ENCODE results near the gene P4HA3.
"Not testable (repeated sequence)": the region's sequence is repeated elsewhere in the genome, so short reads cannot be mapped to it uniquely, and the experiment has no call there.

The P4HA3 gene

DNA sequence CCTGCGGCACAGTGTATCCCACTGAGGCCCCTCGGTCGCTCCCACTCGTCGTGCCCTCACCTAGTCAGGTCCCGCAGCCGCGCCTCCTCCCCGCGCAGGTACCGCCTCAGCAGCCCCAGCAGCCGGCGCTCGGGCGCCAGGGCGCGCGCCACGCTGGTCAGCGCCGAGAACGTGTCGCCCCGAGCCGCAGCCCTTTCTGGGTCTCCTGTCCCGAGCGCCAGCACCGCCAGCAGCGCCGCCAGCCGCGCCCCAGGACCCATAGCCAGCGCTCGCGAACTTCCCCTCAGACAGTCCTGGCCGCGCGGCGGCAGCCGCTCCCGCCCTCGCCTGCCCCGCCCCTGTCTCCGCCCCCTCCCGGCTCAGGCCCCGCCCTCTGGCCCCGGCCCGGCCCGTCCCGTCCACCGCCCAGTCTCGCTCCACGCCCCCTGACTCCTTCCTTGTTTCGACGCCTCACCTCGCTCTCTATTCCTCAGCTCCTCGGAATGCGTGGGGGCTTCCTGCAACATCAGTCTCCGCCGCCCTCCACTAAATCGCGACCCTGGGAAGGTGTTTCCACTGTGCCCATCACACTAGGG lies at the start of gene P4HA3:
Gene P4HA3 (minus strand): TSS at position 289 of the 575 bp plus-strand sequence. CDS start 29 bp downstream, at position 260.
- DNase-seq (ENCODE audit: low read depth), result peak; percentile 29

DNA sequence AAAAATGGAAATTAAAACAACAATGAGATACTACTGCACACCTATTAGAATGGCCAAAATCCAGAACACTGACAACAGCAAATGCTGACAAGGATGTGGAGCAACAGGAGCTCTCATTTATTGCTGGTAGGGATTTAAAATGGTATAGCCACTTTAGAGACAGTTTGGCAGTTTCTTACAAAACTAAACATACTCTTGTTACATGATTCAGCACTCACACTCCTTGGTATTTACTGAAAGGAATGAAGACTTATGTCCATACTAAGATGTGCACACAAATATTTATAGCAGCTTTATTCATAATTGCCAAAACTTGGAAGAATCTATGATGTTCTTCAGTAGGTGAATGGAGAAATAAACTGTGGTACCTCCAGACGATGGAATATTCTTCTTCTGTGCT lies 46.0 kb upstream of the P4HA3 start:
- no peak for DNase-seq (ENCODE audit: low read depth)

DNA sequence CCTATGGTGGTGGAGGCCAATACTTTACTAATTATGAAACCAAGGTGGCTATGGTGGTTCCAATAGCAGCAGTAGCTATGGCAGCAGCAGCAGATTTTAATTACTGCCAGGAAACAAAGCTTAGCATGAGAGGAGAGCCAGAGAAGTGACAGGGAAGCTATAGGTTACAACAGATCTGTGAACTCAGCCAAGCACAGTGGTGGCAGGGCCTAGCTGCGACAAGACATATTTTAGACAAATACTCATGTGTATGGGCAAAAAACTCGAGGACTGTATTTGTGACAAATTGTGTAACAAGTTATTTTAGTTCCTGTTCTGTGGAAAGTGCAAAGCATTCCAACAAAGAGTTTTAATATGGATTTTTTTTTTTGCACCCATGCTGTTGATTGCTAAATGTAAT lies 44.2 kb upstream of the P4HA3 start:
- no peak for DNase-seq (ENCODE audit: low read depth)

DNA sequence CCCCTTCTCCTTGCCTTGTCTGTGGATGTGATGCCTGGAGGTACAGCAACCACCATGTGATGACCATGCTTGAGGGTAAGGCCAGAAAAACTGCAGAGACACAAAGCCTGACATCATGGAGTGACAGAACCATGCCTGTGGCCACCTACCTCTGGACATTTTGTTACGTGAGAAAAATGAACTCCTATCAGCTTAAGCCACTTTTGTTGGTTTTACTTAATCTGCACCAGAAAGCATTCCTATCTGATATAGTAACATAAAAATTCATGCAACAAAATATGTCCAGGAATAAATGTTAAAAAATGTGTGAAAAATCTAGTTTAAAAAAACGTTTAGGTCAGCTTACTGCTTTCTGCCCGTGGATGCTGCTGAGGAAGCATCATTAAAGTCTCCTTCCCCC lies 42.6 kb upstream of the P4HA3 start:
- DNase-seq (ENCODE audit: low read depth), result no peak

DNA sequence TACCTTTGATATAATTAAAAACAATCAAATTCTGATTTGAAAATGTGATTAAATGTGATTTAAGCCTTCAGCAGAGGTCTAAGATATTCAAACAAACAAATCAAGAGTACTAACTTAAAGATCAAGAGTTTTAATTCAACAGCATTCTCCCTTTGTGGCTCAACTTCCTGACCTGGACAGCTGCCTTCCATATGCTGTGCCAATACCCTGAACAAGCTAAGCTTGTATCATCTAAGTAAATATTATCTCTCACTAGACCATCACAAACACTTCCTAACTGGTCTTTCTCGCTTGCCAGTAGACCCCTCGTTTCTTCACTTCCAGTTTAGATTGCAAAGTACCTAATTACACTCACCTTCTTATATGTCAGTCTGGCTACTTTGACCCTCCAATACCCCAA lies 35.9 kb upstream of the P4HA3 start:
- no peak for DNase-seq (ENCODE audit: low read depth)

DNA sequence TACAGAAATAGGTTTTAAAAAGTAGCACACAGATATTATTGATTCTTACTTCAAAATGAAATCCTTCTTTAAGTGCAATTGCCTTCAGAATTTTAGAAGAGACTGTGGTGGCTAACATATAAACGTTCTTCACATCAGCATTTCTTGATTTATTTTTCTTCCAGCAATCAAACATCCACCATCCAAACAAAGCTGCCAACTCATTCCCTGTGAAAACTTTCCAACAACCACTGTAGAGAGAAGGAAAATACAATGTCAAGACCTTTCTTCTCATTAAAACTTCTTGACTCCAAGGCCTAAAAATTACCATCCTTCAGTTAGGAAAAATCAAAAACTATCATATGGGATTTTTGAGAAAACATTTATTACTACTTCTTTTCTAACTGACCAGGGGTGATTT lies 34.0 kb upstream of the P4HA3 start:
- DNase-seq (ENCODE audit: low read depth), result no peak

DNA sequence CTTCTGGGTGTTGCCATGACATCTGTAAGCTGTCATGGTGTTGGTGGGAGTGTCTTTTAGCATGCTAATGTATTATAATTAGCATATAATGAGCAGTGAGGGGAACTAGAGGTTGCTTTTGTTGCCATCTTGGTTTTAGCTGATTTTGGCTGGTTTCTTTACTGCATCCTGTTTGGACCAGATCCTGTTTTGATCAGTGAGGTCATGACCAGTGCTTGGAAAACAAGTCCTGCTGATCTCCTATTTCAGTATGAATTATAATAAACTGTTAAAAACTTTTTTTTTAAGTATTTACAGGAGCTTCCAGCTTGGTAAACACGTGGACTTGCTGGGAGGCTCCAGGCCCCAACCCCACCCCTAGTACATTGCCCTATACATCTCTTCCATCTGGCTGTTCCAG lies 30.5 kb upstream of the P4HA3 start:
- no peak for DNase-seq (ENCODE audit: low read depth)

DNA sequence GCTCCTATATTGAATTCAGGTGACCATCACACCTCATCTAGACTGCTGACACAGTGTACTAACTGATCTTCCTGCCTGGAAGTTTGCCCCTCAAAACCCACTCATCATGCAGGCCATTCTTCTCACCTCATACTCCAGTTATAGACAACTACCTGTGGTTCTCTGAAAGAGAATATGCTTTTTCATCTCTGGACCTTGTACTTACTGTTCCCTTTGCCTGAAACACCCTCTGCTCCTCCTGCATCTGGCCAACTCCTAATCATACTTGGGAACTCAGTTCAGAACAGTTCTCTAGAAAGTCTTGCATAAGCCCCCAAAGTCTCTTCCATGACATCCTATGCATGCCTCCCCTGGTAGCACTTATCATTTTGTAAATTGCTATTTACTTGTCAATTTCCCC lies 28.2 kb upstream of the P4HA3 start:
- no peak for DNase-seq (ENCODE audit: low read depth)

DNA sequence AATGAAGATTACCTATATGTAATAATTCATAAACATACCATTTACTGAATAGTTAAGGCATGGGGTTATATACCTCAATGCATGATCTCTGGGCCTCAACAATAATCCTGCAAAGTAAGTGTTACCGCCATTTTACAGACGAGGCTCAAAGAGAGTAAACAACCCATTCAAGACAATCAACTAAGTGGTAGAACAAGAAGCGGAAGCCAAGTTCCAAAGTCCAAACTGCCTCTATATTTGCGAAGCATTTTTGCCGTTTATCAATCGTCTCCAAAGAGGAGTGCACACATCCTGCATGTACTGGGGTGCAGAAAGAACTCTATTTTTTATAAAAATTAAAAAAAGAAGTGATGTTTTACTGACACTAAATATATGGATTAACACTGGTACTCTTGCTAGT lies 27.5 kb upstream of the P4HA3 start:
- DNase-seq (ENCODE audit: low read depth), result no peak

DNA sequence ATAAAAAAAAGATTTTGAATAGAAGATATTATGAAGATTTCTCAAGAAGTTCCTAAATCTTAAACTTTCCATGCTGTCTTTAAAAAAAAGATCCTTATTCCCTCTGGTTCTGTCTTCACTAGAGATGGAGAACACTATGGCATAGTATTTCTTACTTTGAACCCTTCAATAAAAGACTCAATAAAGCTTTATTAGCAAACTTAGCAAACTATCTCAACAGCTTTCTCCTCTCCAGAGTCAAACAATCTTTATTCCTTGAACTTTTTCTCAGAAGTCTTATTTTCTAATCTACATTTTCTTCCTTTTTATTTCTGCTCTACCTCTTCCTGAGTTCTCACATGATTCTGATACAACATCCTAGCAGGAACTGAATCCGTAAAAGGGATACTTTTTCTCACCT lies 21.8 kb upstream of the P4HA3 start:
- DNase-seq (ENCODE audit: low read depth), result no peak

DNA sequence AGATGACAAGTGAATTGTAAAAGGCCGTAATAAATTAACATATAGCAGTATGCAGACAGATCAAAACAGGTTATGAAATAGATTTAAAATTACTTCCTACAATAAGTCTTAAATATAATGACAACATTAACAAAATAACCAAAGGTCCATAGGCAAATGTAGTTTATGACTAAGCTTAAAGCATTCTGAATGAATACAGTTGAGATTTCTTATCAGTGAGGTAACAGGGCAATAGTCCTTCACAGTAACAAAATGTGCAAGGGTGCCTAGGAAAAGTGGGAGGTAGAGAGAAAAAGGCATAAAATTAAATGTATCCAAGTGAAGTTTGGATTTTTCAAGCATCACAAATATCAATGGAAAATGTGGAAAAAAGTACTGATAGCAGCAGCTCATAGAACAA lies 20.9 kb upstream of the P4HA3 start:
- no peak for DNase-seq (ENCODE audit: low read depth)

DNA sequence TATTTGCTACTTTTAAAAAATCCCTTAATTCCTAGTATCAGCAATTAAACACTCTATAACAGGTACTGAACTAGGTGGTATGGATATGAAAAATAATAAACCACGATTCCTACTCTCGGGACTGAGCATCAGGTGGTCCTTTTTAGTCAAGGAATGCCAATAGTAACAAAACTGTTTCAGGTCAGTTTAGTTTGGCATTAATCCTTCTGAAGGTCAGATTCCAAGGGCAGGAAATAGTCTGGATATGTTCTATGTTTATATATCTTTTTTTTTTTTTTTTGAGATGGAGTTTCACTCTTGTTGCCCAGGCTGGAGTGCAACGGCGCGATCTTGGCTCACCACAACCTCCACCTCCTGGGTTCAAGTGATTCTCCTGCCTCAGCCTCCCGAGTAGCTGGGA lies 19.6 kb upstream of the P4HA3 start:
- not testable (repeated sequence) for DNase-seq (ENCODE audit: low read depth)

DNA sequence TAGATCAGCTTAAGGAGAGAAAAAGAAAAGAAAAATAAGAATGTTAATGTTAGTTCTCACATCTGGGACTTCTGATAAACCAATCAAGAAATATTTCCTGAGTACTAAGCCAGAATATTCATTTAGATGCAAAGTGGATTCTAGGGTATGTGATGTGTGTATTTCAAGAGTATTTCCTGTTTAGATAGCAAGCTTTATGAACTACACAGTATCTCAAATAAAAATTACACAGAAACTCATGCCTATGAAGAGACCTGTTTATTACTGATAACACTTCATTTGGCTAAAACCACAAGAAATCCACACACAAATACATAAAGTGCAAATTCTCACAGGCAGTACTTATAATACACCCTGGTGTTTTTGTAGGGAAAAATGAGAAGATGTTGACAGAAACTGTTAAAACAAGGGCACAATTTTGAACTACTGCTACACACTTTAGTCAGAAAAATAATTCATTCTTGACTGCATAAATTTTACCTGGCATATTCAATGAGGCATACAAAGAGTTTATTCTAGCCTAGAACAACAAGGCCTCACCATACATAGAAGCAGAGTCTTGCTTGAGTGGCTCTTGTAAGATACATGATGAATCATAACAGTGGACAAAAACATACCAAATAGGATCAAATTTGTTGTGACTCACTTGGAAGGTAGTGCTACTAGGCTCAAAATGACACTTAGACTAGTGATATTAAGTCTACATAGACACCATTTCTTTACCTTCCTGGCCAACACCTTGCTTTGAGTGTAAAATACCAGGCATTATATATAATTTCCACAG lies 18.8 kb upstream of the P4HA3 start:
- DNase-seq (ENCODE audit: low read depth), result no peak

DNA sequence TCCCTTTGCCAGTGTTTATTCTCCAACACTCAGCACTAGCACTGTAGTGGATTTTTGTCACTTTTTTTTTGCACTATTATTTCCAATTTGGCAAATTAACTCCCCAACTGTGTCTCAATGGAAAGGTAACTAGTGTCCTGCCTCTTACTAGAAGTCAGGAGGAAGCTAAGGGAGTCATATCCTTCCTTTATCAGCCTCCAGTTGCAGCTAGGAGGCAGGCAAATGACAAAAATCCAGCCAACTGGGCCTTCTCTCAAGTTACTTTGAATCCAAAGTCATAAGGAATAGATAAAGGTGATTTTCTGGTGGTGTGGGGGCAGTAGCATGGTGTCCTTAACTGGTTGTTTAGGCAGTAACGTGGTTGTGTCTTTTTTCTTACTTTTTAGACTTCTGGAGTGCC lies 15.6 kb upstream of the P4HA3 start:
- no peak for DNase-seq (ENCODE audit: low read depth)

DNA sequence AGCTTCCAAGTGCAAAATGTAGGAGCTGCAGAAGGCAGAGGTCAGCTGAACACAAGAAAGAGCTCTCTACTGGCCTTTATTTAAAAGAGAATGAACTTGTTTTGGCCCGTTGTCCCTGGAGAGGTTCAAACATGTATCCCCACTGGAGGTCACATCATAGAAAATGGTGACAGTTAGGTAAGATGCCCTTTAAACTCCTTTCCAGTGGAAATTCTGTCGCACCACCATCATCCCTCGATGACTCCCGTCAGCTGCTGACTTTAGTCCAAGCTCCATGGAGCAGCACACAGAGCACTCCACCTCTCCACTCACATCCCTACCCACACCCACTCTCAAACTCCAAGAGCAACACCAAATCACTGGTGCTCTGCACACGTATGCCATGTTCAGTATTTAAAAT lies 15.2 kb upstream of the P4HA3 start:
- no peak for DNase-seq (ENCODE audit: low read depth)

DNA sequence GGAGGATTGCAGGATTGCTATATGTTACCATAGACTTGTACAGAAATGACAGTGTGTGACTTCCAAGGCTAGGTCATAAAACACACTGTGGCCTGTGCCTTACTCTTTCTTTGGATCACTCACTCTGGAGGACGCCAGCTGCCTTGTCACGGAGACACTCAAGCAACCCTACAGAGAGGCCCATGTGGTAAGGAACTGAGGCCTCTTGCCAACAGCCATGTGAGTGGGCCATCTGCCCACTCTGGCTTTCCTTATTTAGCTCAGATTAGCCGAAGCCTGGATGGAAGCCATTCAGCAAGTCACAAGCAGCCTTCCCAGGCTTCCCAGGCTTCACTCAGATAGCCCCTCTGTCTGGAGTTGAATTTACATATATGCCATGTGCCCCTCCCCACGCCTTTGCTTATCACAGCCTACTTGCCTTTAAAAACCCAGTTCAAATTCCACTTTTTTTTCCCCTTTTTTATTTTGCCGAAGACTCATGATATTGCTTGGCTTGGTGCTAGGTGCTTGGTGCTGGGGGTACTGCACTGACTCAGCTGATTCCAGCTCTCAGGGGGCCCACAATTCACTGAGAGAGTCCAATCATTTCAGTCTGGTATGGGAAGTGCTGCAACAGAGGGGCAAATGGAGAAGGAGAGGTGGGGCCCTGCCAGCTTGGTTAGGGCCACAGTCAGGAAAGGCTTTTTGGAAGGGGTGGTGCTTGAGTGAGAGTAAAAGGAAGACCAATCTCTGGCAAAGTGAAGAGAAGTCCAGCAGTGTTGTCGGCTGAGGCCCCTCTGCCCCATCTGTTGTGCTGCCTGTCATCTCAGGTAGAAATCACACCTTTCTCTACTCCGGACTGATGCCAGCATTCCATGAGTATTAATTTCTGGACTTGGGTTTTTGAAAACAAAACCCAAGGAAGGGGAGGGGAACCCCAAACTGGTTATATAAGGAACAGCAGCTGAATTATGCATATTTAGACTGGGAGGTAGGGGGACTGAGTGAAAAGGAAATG lies 14.5 kb upstream of the P4HA3 start:
- DNase-seq (ENCODE audit: low read depth), result no peak

DNA sequence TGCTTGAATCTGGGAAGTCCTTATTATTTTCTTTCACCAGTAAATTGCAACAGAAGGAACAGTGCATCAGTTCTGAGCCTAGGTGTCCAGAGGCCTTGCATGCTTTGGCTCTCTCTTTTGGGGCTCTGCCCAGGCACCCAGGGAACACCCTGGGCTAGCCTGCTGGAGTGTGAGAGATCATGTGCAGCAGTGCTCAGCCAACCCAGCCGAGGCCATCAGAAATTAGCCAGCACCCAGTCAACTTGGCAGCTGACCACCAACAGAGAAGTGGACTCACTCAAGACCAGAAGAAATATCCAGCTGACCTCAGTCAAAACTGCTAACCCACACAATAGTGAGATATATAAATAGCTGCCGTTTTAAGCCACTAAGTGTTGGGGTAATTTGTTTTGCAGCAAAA lies 11.2 kb upstream of the P4HA3 start:
- no peak for DNase-seq (ENCODE audit: low read depth)

DNA sequence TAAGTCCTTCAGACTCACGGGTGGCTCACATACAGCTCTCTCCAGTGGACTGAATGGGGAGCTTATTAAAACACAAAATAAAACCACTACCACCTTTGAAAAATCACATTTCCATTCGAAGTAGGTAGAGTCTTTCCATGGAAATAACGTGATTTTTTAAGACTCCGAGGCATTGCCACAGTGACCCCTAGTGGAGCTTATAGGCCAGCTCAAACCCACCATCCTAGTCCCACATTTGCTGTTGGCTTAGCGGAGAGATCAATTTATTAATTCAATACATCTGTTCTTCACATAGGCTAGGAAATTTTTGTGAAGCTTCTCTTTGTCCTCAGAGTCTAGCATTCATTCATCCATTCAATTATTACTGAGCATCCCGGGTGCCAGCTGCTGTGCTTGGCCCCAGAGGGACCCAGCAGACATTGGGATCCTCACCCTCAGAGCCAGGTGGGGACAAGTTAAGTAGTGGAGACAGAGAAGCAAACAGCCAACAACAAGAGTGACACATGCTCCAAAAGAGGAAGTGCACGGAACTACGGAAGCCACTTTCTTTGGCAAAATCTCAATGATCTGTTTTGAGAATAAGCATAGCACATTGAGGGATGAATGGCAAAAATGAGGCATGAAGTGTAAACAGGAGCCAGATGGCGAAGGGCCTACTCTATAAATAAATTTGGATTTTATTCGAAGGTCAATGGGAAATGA lies 10.2 kb upstream of the P4HA3 start:
- DNase-seq (ENCODE audit: low read depth), result no peak

DNA sequence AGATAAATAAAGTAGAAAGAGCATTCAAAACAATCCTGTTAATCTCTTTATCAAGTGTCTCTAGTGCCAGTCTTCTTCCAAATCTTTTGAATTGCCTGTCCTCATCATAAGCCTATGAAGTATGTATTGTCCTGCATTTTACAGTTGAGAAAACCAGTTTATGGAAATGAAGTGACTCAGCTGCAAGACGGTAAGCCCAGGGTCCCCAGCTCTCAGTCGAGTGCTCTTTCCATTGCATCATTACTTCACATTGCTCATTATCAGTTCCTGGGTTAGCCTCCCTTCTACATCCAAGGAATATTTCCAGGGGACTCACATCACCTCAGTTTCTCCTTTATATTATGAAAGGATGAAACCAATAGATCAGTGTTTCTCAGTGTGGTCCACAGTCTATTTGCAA lies 9.1 kb upstream of the P4HA3 start:
- DNase-seq (ENCODE audit: low read depth), result no peak

DNA sequence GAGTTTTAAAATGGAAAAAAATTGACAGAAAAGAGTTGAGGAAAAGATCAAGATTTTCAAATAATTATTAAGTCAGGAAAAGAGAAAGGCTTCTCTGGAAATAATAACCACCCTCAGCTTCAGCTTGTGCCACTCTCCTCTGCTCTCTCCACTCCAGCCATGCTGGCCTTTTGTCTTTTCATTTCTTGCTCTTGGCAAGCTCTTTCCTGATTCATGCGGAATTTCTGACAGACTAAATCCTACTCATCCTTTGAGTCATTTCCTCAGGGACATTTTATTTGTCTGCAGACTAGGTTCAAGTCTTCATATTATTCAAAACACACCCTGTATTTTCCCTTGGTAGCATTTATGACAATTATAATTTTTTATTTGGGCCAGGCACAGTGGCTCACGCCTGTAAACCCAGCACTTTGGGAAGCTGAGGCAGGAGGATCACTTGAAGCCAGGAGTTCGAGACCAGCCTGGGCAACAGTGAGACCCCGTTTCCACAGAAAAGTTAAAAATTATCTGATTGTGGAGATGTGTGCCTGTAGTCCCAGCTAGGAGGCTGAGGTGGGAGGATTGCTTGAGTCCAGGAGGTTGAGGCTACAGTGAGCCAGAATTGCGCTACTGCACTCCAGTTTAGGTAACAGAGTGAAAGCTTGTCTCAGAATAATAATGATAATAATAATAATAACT lies 7.8 kb upstream of the P4HA3 start:
- no peak for DNase-seq (ENCODE audit: low read depth)

DNA sequence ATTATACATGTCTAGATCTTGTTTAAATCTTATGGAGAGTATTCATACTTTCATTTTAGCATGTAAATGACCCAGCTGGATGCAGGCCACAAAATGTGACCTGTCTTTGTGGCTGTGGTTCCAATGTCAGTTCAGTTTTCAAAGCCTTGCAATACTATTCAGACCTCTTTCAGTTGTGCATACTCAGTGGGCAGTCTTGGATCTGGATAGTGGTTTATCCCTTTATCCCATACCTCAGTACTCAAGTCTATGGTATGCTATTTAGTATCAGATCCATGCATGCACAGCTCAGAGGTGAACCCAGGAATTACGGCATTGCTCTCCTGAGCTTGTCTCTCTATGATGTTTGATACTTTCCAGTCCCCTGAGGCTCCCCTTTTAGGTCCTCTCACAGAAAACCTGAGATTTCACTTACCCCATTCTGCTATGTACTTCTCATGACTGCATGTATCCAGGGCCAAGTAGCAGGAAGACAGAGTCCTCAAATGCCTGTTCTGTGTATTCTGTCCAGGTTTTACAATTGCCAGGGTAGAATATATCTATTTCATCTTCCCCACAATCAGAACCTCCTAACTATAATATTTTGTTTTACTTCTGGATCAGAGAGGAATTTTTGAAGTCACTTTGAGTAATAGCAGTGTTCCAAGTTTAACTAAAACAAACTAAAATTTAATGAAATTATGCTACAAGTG lies 6.9 kb upstream of the P4HA3 start:
- DNase-seq (ENCODE audit: low read depth), result no peak
